B cell (primary cell): ENCODE results near the gene LRRC8D. TPM values are rescaled to one million over a fixed set of nuclear protein-coding genes. Genes with fewer than 3 reads are reported as not detected.

Experiments used
- ATAC-seq: fragments of 200-7000 bp; cut with Tn5 transposase; one replicate; pipeline ENCODE4 v1.10.0; 2021; ENCODE audit warnings: low read depth, mild to moderate bottlenecking, moderate number of reproducible peaks, moderate library complexity
- CTCF ChIA-PET: fragments of 350-600 bp; sonication (Branson Sonifier 250); formaldehyde crosslinking; loops from one replicate; lab custom pipeline; 2021; ENCODE audit warnings: antibody characterized with exemption, inconsistent platforms; lab: Charles Lee
- POLR2A ChIA-PET: fragments of 350-600 bp; sonication (Branson Sonifier 250); formaldehyde crosslinking; loops from one replicate; lab custom pipeline; 2021; ENCODE audit warnings: antibody characterized with exemption; lab: Charles Lee
- DNase-seq: peaks from one replicate; pipeline ENCODE4 v3.0.0; 2013
- H2AFZ ChIP-seq: 2 replicates; pipeline ENCODE4 v1.6.1; 2012; ENCODE audit warnings: mild to moderate bottlenecking, low read depth, low read length; ENCODE audit not compliant: insufficient read depth, poor library complexity, severe bottlenecking
- H3K27ac ChIP-seq, 2 donors: 1 replicate in 1 of 2; 2 replicates in 1 of 2; pipeline ENCODE4 v1.5.1; 2012 to 2013; ENCODE audit warnings: low read length in 2 of 2, mild to moderate bottlenecking in 2 of 2, moderate library complexity in 1 of 2
- H3K27me3 ChIP-seq, 4 experiments: fragments of 200-600 bp in 1 of 4; sonication (generic) in 1 of 4; replicated peaks in 1 of 4; 1 replicate in 2 of 4; 2 replicates in 2 of 4; pipeline versions ENCODE4 v1.6.1 to v1.7.0; 2013 to 2016; ENCODE audit warnings: low read length in 3 of 4, mild to moderate bottlenecking in 2 of 4, mixed read lengths in 1 of 4, moderate library complexity in 1 of 4; ENCODE audit not compliant: insufficient read depth in 4 of 4, control insufficient read depth in 3 of 4; ENCODE audit errors: control extremely low read depth in 1 of 4
- H3K36me3 ChIP-seq, 2 experiments: replicated peaks in 1 of 2; 1 replicate in 1 of 2; 2 replicates in 1 of 2; pipeline versions ENCODE4 v1.6.1 to v1.7.1; 2013; ENCODE audit warnings: low read length in 1 of 2; ENCODE audit not compliant: insufficient read depth in 2 of 2, control insufficient read depth in 1 of 2; ENCODE audit errors: control extremely low read depth in 1 of 2, extremely low read depth in 1 of 2
- H3K4me1 ChIP-seq, 2 donors: fragments of 200-600 bp in 1 of 2; sonication (generic) in 1 of 2; 1 replicate in 1 of 2; 2 replicates in 1 of 2; pipeline versions ENCODE4 v1.5.1 to v1.6.1; 2013 to 2017; ENCODE audit warnings: low read length in 2 of 2; ENCODE audit not compliant: control insufficient read depth in 2 of 2, insufficient read depth in 2 of 2
- H3K4me2 ChIP-seq: replicated peaks from 2 replicates; pipeline ENCODE3; 2012; ENCODE audit warnings: mild to moderate bottlenecking, low read depth, low read length; ENCODE audit not compliant: poor library complexity, severe bottlenecking
- H3K4me3 ChIP-seq, 5 experiments: fragments of 200-600 bp in 1 of 5; sonication (generic) in 1 of 5; 1 replicate in 3 of 5; 2 replicates in 2 of 5; pipeline versions ENCODE4 v1.5.1 to v1.7.0; 2011 to 2016; ENCODE audit warnings: low read length in 4 of 5, mild to moderate bottlenecking in 4 of 5, low read depth in 2 of 5, control low read depth in 1 of 5, moderate library complexity in 1 of 5; ENCODE audit not compliant: insufficient read depth in 1 of 5; ENCODE audit errors: control extremely low read depth in 1 of 5, extremely low read depth in 1 of 5
- H3K79me2 ChIP-seq: fragments of 200-600 bp; sonication (generic); one replicate; pipeline ENCODE4 v1.6.0; 2016; ENCODE audit warnings: low read length; ENCODE audit not compliant: control insufficient read depth, insufficient read depth
- H3K9ac ChIP-seq: fragments of 200-600 bp; sonication (generic); 2 replicates; pipeline ENCODE4 v1.6.1; 2017; ENCODE audit warnings: mild to moderate bottlenecking, low read length, moderate library complexity
- H3K9me3 ChIP-seq, 3 donors: one replicate each; pipeline versions ENCODE4 v1.6.1 to v1.7.1; 2013; ENCODE audit warnings: low read length in 2 of 3; ENCODE audit not compliant: control insufficient read depth in 2 of 3, insufficient read depth in 1 of 3; ENCODE audit errors: control extremely low read depth in 1 of 3
- H4K20me1 ChIP-seq: 2 replicates; pipeline ENCODE4 v1.6.0; 2012; ENCODE audit warnings: mild to moderate bottlenecking, low read length; ENCODE audit not compliant: insufficient read depth, control insufficient read depth, poor library complexity, severe bottlenecking
- H3K27ac Mint-ChIP-seq: one replicate; pipeline ENCODE4 v1.8.0; 2021; ENCODE audit warnings: mixed read lengths
- H3K27me3 Mint-ChIP-seq: one replicate; pipeline ENCODE4 v1.8.0; 2021; ENCODE audit warnings: mixed read lengths
- H3K4me1 Mint-ChIP-seq: one replicate; pipeline ENCODE4 v1.8.0; 2021; ENCODE audit warnings: mixed read lengths
- H3K4me3 Mint-ChIP-seq: one replicate; pipeline ENCODE4 v1.8.0; 2021; ENCODE audit warnings: mixed read lengths
- H3K9me3 Mint-ChIP-seq: one replicate; pipeline ENCODE4 v1.8.0; 2022; ENCODE audit warnings: mixed read lengths; ENCODE audit not compliant: insufficient read depth
- CTCF ChIP-seq: fragments of 200-600 bp; IDR thresholded peaks from one replicate; pipeline ENCODE4 v1.8.0; 2022; ENCODE audit warnings: antibody characterized with exemption, mild to moderate bottlenecking
- EZH2 ChIP-seq: IDR thresholded peaks from 2 replicates; pipeline ENCODE4 v1.6.1; 2012; ENCODE audit warnings: borderline replicate concordance, low read depth, mild to moderate bottlenecking, moderate library complexity, low read length; ENCODE audit not compliant: insufficient read depth, poor library complexity, severe bottlenecking
- WGBS: methylation state at CpG from one replicate; pipeline ENCODE4 v1.1.5; 2013; ENCODE audit warnings: missing lambda C conversion rate; ENCODE audit not compliant: insufficient coverage; 5-methylcytosine and 5-hydroxymethylcytosine counted together
- intact Hi-C: fragments of 100-400 bp; cut with micrococcal nuclease; formaldehyde crosslinking; loops from one replicate; pipeline ENCODE4 v1.10.0; 2022
- polyA plus RNA-seq: library from polyadenylated mRNA; depleted of rRNA; stranded (reverse); fragments of >200 nt; gene quantifications from 2 replicates; pipeline ENCODE4 v1.2.3, GENCODE V29; 2012
- total RNA-seq, 2 donors: library from RNA; stranded (reverse); fragments of 120-200 nt in 1 of 2; gene quantifications; 1 replicate in 1 of 2; 2 replicates in 1 of 2; pipeline versions ENCODE4 v1.2.3 to v1.2.4, GENCODE V29; 2013 to 2022

Gene LRRC8D
- total and polyA plus RNA-seq, 2 donors (not counting 1 experiment from before 2014, with no cell fraction given), result 23.7 to 47.0 TPM

GRCh38 chr1:89842567-89843272 is 21.9 kb downstream of the LRRC8D start:
- H3K27me3 Mint-ChIP-seq, result no peaks in the 10 kb centered on the region
- H2AFZ ChIP-seq, result peak overlapping the region; percentile 97
- peak; percentile 37 for ATAC-seq
- H3K27ac Mint-ChIP-seq, result peak overlapping the region; percentile 74
- no peak for TF ChIP-seq CTCF
- no peak for TF ChIP-seq EZH2
- no peaks in the 10 kb centered on the region for H4K20me1 ChIP-seq
- no peak for DNase-seq
- peak overlapping the region; percentile 94 for H3K4me2 ChIP-seq
- ChIA-PET POLR2A (interaction anchor here (1.1 to 2.9 kb wide), 3 partner anchors 17 to 210 kb away, joined by 3 to 18 read pairs (median 4); partner anchors contain the start of gene LRRC8C), CTCF (interaction anchor here (0.7 to 2.8 kb wide), 21 partner anchors 9 to 149 kb away, joined by 3 to 15 read pairs (median 6); partner anchors contain the start of gene LRRC8D)
- H3K9me3 ChIP-seq, result no peaks in the 10 kb centered on the region
- peak overlapping the region; percentile 85 for H3K9ac ChIP-seq
- peak overlapping the region; percentile 4 to 84 (median 69) for H3K4me3 ChIP-seq
- intact Hi-C loops, result loop anchor here (1.0 to 5.0 kb wide), 5 partner anchors 21 to 950 kb away; partner anchors contain the start of genes GTF2B, LRRC8D and ZNF326
- H3K27ac ChIP-seq, result peak overlapping the region; percentile 37 to 75
- peaks cover 42% of the 10 kb centered on the region for H3K4me1 Mint-ChIP-seq
- WGBS, result 84% methylated on average over 5 of the region's 9 CpGs
- H3K27me3 ChIP-seq, result no peaks in the 10 kb centered on the region
- peaks cover 24 to 27% of the 10 kb centered on the region in 2 donors for H3K4me1 ChIP-seq
- peaks cover 3 to 4% of the 10 kb centered on the region in 2 experiments for H3K36me3 ChIP-seq
- no peaks in the 10 kb centered on the region for H3K9me3 Mint-ChIP-seq
- H3K4me3 Mint-ChIP-seq, result peak overlapping the region; percentile 90
- peaks cover 47% of the 10 kb centered on the region for H3K79me2 ChIP-seq
